ENCODE measurements around the gene PRPH. TPM values are rescaled to one million over a fixed set of nuclear protein-coding genes. Genes with fewer than 3 reads are reported as not detected.
"Not testable (repeated sequence)": the region's sequence is repeated elsewhere in the genome, so short reads cannot be mapped to it uniquely, and the experiment has no call there.

Gene PRPH
- 0.37 TPM for polyA plus RNA-seq (2013, experiment 1 of 4)
- 0.36 TPM for polyA plus RNA-seq (2013, experiment 2 of 4)
- 0.91 TPM for polyA plus RNA-seq (2013, experiment 3 of 4)
- polyA plus RNA-seq (2013, experiment 4 of 4) = 0.81 TPM

- Histone ChIP-seq H3K4me1 (ENCODE audit: control insufficient read depth, insufficient read depth, low read length) (peaks cover 24% of the 10 kb centered on the region), H3K4me3 (ENCODE audit: insufficient read depth, low read depth, low read length) (peak within 1 kb of the TSS; percentile 10), H3K27me3 (ENCODE audit: control insufficient read depth, insufficient read depth, low read length, poor library complexity, severe bottlenecking) (peaks cover 75% of the 10 kb centered on the region), H3K27ac (ENCODE audit: insufficient read depth, low read depth, low read length, poor library complexity, severe bottlenecking) (no peak within 1 kb of the TSS), H3K36me3 (ENCODE audit: control insufficient read depth, insufficient read depth, low read length) (no peaks in the 10 kb centered on the region), H3K9me3 (ENCODE audit: control insufficient read depth, low read length) (no peaks in the 10 kb centered on the region)
- WGBS, 2 experiments = 7% methylated on average over 82 of the region's 82 CpGs
These were observed at the start of gene PRPH for GRCh38 chr12:49295082-49295936. Gene PRPH (plus strand): TSS chr12:49295147. CDS start chr12:49295201, 54 bp downstream.

- H3K36me3 ChIP-seq (ENCODE audit: control insufficient read depth, insufficient read depth, low read length) = no peaks in the 10 kb centered on the region
- 90 to 91% methylated on average over 4 to 5 of the region's 5 CpGs for WGBS, 2 experiments
- no peaks in the 10 kb centered on the region for H3K4me1 ChIP-seq (ENCODE audit: control insufficient read depth, insufficient read depth, low read length)
- H3K4me3 ChIP-seq (ENCODE audit: insufficient read depth, low read depth, low read length) = no peak overlapping the region
- no peaks in the 10 kb centered on the region for H3K9me3 ChIP-seq (ENCODE audit: control insufficient read depth, low read length)
- H3K27me3 ChIP-seq (ENCODE audit: control insufficient read depth, insufficient read depth, low read length, poor library complexity, severe bottlenecking) = no peaks in the 10 kb centered on the region
- H3K27ac ChIP-seq (ENCODE audit: insufficient read depth, low read depth, low read length, poor library complexity, severe bottlenecking) = no peak overlapping the region
These were observed 43.6 kb upstream of the PRPH start for GRCh38 chr12:49251357-49251756.

- Histone ChIP-seq H3K4me3 (ENCODE audit: insufficient read depth, low read depth, low read length) (no peak overlapping the region), H3K27me3 (ENCODE audit: control insufficient read depth, insufficient read depth, low read length, poor library complexity, severe bottlenecking) (no peaks in the 10 kb centered on the region), H3K9me3 (ENCODE audit: control insufficient read depth, low read length) (no peaks in the 10 kb centered on the region), H3K27ac (ENCODE audit: insufficient read depth, low read depth, low read length, poor library complexity, severe bottlenecking) (no peak overlapping the region), H3K4me1 (ENCODE audit: control insufficient read depth, insufficient read depth, low read length) (no peaks in the 10 kb centered on the region), H3K36me3 (ENCODE audit: control insufficient read depth, insufficient read depth, low read length) (no peaks in the 10 kb centered on the region)
- 93 to 94% methylated on average over 11 of the region's 11 CpGs for WGBS, 2 experiments
These were observed 41.8 kb upstream of the PRPH start for GRCh38 chr12:49253033-49253623.

GRCh38 chr12:49255456-49255855 lies 39.5 kb upstream of the PRPH start:
- not testable (repeated sequence) for H3K4me1 ChIP-seq (ENCODE audit: control insufficient read depth, insufficient read depth, low read length); H3K27me3 ChIP-seq (ENCODE audit: control insufficient read depth, insufficient read depth, low read length, poor library complexity, severe bottlenecking); H3K36me3 ChIP-seq (ENCODE audit: control insufficient read depth, insufficient read depth, low read length); H3K27ac ChIP-seq (ENCODE audit: insufficient read depth, low read depth, low read length, poor library complexity, severe bottlenecking); H3K9me3 ChIP-seq (ENCODE audit: control insufficient read depth, low read length); H3K4me3 ChIP-seq (ENCODE audit: insufficient read depth, low read depth, low read length)
- WGBS, 2 experiments = 91 to 93% methylated on average over 10 of the region's 10 CpGs

- H3K27ac ChIP-seq (ENCODE audit: insufficient read depth, low read depth, low read length, poor library complexity, severe bottlenecking) = no peak overlapping the region
- no peaks in the 10 kb centered on the region for H3K27me3 ChIP-seq (ENCODE audit: control insufficient read depth, insufficient read depth, low read length, poor library complexity, severe bottlenecking)
- no peaks in the 10 kb centered on the region for H3K4me1 ChIP-seq (ENCODE audit: control insufficient read depth, insufficient read depth, low read length)
- H3K36me3 ChIP-seq (ENCODE audit: control insufficient read depth, insufficient read depth, low read length) = no peaks in the 10 kb centered on the region
- H3K4me3 ChIP-seq (ENCODE audit: insufficient read depth, low read depth, low read length) = no peak overlapping the region
- no peaks in the 10 kb centered on the region for H3K9me3 ChIP-seq (ENCODE audit: control insufficient read depth, low read length)
- 94 to 95% methylated on average over 10 to 11 of the region's 11 CpGs for WGBS, 2 experiments
These were observed 38.9 kb upstream of the PRPH start for GRCh38 chr12:49255857-49256637.

GRCh38 chr12:49257508-49258184 lies 37.3 kb upstream of the PRPH start:
- H3K9me3 ChIP-seq (ENCODE audit: control insufficient read depth, low read length); H3K27me3 ChIP-seq (ENCODE audit: control insufficient read depth, insufficient read depth, low read length, poor library complexity, severe bottlenecking); H3K4me1 ChIP-seq (ENCODE audit: control insufficient read depth, insufficient read depth, low read length); H3K4me3 ChIP-seq (ENCODE audit: insufficient read depth, low read depth, low read length); H3K27ac ChIP-seq (ENCODE audit: insufficient read depth, low read depth, low read length, poor library complexity, severe bottlenecking); H3K36me3 ChIP-seq (ENCODE audit: control insufficient read depth, insufficient read depth, low read length): not testable (repeated sequence)
- WGBS, 2 experiments = 94 to 96% methylated on average over 10 of the region's 10 CpGs

GRCh38 chr12:49259452-49259851 lies 35.5 kb upstream of the PRPH start:
- Histone ChIP-seq H3K27ac (ENCODE audit: insufficient read depth, low read depth, low read length, poor library complexity, severe bottlenecking) (no peak overlapping the region), H3K36me3 (ENCODE audit: control insufficient read depth, insufficient read depth, low read length) (no peaks in the 10 kb centered on the region), H3K27me3 (ENCODE audit: control insufficient read depth, insufficient read depth, low read length, poor library complexity, severe bottlenecking) (no peaks in the 10 kb centered on the region), H3K4me3 (ENCODE audit: insufficient read depth, low read depth, low read length) (no peak overlapping the region), H3K4me1 (ENCODE audit: control insufficient read depth, insufficient read depth, low read length) (no peaks in the 10 kb centered on the region), H3K9me3 (ENCODE audit: control insufficient read depth, low read length) (no peaks in the 10 kb centered on the region)
- WGBS, 2 experiments = 93 to 99% methylated on average over 3 of the region's 4 CpGs

GRCh38 chr12:49260166-49260565 lies 34.8 kb upstream of the PRPH start:
- no peaks in the 10 kb centered on the region for H3K9me3 ChIP-seq (ENCODE audit: control insufficient read depth, low read length)
- no peaks in the 10 kb centered on the region for H3K36me3 ChIP-seq (ENCODE audit: control insufficient read depth, insufficient read depth, low read length)
- H3K4me3 ChIP-seq (ENCODE audit: insufficient read depth, low read depth, low read length) = no peak overlapping the region
- WGBS, 2 experiments = 82 to 84% methylated on average over 3 of the region's 3 CpGs
- no peaks in the 10 kb centered on the region for H3K4me1 ChIP-seq (ENCODE audit: control insufficient read depth, insufficient read depth, low read length)
- no peaks in the 10 kb centered on the region for H3K27me3 ChIP-seq (ENCODE audit: control insufficient read depth, insufficient read depth, low read length, poor library complexity, severe bottlenecking)
- no peak overlapping the region for H3K27ac ChIP-seq (ENCODE audit: insufficient read depth, low read depth, low read length, poor library complexity, severe bottlenecking)

GRCh38 chr12:49260571-49261363 lies 34.2 kb upstream of the PRPH start:
- Histone ChIP-seq H3K4me1 (ENCODE audit: control insufficient read depth, insufficient read depth, low read length) (no peaks in the 10 kb centered on the region), H3K27me3 (ENCODE audit: control insufficient read depth, insufficient read depth, low read length, poor library complexity, severe bottlenecking) (no peaks in the 10 kb centered on the region), H3K27ac (ENCODE audit: insufficient read depth, low read depth, low read length, poor library complexity, severe bottlenecking) (no peak overlapping the region), H3K36me3 (ENCODE audit: control insufficient read depth, insufficient read depth, low read length) (no peaks in the 10 kb centered on the region), H3K4me3 (ENCODE audit: insufficient read depth, low read depth, low read length) (no peak overlapping the region), H3K9me3 (ENCODE audit: control insufficient read depth, low read length) (no peaks in the 10 kb centered on the region)
- WGBS, 2 experiments = 90 to 95% methylated on average over 11 of the region's 11 CpGs

Data from ectodermal cell (in vitro differentiated cells).